ENCODE measurements around the gene FBXO17. TPM values are rescaled to one million over a fixed set of nuclear protein-coding genes. Genes with fewer than 3 reads are reported as not detected.

The FBXO17 gene
- total RNA-seq, 3 donors from 2014 or later (not counting 1 experiment from before 2014, with no cell fraction given), result not detected

DNA sequence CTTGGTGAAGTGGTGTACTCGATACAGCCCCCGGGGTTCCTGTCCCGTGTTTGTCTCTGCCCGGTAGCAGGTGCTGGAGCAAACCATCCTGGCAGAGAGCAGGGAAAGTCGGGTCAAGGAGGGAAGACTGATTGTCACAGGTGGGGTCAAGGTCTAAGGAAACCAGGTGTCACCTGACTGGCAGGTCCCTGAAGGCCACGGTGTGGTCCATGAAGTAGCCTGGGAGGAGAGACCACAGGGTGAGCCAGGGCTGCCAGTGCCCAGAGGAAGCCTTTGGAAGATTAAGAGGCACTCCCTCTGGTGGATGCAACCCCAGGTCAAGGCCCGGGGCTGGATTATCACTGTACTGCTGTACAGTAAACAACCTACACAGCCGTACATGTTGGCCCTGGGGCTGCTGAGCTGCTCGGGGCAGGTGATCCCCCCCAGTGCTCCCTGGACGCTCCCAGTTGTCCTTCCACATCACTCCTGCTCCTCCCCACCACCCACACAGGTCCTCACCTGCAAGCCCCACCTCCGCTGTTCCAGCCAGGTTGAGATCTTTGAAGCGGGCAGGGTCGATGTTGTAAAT, 57.5 kb downstream of the FBXO17 start:
- intact Hi-C loops (cut with micrococcal nuclease), result no loop called here
- ATAC-seq, result no peak

GRCh38 chr19:38917516-38917915, 58.0 kb downstream of the FBXO17 start:
- Mint-ChIP-seq H3K36me3 (no peaks in the 10 kb centered on the region), H3K4me3 (no peak overlapping the region), H3K27ac (no peak overlapping the region), H3K27me3 (ENCODE audit: low read depth in 2 of 2) (no peaks in the 10 kb centered on the region), H3K9me3 (no peaks in the 10 kb centered on the region), H3K4me1 (peaks cover 7 to 8% of the 10 kb centered on the region in 2 donors)
- 92% methylated on average over 9 of the region's 9 CpGs for WGBS (ENCODE audit: insufficient coverage)
- intact Hi-C loops (cut with micrococcal nuclease), result no loop called here
- Histone ChIP-seq H3K27ac (ENCODE audit: low read length) (no peak overlapping the region), H3K36me3 (ENCODE audit: control insufficient read depth, insufficient read depth, low read length) (peaks cover 3% of the 10 kb centered on the region), H3K4me1 (ENCODE audit: control insufficient read depth, insufficient read depth, low read length) (peaks cover 4% of the 10 kb centered on the region), H3K9me3 (ENCODE audit: control insufficient read depth, insufficient read depth, low read length) (no peaks in the 10 kb centered on the region), H3K27me3 (ENCODE audit: control insufficient read depth, insufficient read depth, low read length) (no peaks in the 10 kb centered on the region), H3K4me3 (ENCODE audit: low read length) (no peak overlapping the region)
- no peak for TF ChIP-seq CTCF (IDR thresholded peaks at IDR 0.05)
- ATAC-seq (no peak), DNase-seq (no peak)

More for the DNA sequence above, 57.5 kb downstream of the FBXO17 start:
- Histone ChIP-seq H3K4me1 (ENCODE audit: control insufficient read depth, insufficient read depth, low read length) (no peaks in the 10 kb centered on the region), H3K4me3 (ENCODE audit: low read length) (no peak overlapping the region), H3K36me3 (ENCODE audit: control insufficient read depth, insufficient read depth, low read length) (peaks cover 3% of the 10 kb centered on the region), H3K27me3 (ENCODE audit: control insufficient read depth, insufficient read depth, low read length) (no peaks in the 10 kb centered on the region), H3K27ac (ENCODE audit: low read length) (no peak overlapping the region), H3K9me3 (ENCODE audit: control insufficient read depth, insufficient read depth, low read length) (no peaks in the 10 kb centered on the region)
- no peaks in the 10 kb centered on the region for H3K9me3 Mint-ChIP-seq
- peaks cover 3 to 4% of the 10 kb centered on the region in 2 donors for H3K4me1 Mint-ChIP-seq
- no peak overlapping the region for H3K27ac Mint-ChIP-seq
- WGBS (ENCODE audit: insufficient coverage), result 95% methylated on average over 13 of the region's 13 CpGs
- H3K27me3 Mint-ChIP-seq (ENCODE audit: low read depth in 2 of 2), result no peaks in the 10 kb centered on the region
- DNase-seq, result no peak
- H3K4me3 Mint-ChIP-seq, result no peak overlapping the region
- no peak for TF ChIP-seq CTCF (IDR thresholded peaks at IDR 0.05)
- no peaks in the 10 kb centered on the region for H3K36me3 Mint-ChIP-seq

DNA sequence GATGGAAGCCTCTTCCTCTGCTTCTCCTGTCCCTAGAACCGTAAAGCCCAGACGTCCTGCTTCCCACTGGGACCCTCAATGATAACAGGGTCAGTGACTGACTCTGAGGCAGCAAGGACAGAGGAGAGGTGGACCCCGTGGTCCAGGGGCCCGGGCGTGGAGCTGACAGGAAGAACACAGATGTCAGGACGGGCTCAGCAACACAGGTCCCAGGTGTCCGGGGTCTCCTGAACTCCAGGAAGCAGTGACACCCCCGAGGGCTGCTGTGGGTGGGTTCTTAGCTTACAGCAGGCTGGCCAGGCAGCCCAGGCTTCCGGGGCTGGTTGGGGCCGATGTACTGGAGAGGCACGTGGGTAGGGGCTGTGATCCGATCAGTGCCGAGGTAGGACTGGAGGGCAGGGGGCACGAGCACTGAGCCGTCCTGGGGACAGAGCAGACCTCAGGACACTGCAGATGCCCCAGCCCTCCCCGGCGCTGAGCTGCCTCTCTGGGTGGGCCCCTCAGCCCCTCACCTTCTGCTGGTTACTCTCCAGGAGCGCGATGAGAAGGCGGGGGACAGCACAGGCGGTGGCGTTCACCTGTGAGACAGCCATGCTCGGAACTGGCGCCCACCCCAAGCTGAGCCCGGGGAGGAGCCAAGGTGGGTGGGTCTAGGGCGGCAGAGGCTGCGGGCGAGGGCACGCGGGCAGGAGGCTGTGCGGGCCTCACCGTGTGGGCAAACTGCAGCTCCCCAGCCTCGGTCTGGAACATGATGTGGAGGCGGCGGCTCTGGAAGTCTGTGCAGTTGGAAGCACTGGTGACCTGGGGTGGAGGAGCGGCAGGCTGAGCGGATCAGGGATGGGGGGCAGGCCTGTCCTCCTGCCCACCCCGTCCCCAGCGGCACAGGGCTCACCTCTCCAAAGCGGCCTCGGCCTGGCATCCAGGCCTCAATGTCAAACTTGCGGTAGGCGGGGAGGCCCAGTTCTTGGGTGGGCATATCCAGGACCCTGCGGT, 59.9 kb downstream of the FBXO17 start:
- WGBS (ENCODE audit: insufficient coverage), result 96% methylated on average over 44 of the region's 44 CpGs
- H3K4me3 ChIP-seq (ENCODE audit: low read length), result no peak overlapping the region
- H3K27me3 ChIP-seq (ENCODE audit: control insufficient read depth, insufficient read depth, low read length), result no peaks in the 10 kb centered on the region
- H3K36me3 ChIP-seq (ENCODE audit: control insufficient read depth, insufficient read depth, low read length), result no peaks in the 10 kb centered on the region
- TF ChIP-seq CTCF (IDR thresholded peaks at IDR 0.05), result no peak
- no peak for DNase-seq
- H3K27me3 Mint-ChIP-seq (ENCODE audit: low read depth in 2 of 2), result no peaks in the 10 kb centered on the region
- peaks cover 8 to 15% of the 10 kb centered on the region in 2 donors for H3K4me1 Mint-ChIP-seq
- no peak overlapping the region for H3K27ac ChIP-seq (ENCODE audit: low read length)
- no peak for ATAC-seq
- H3K9me3 ChIP-seq (ENCODE audit: control insufficient read depth, insufficient read depth, low read length), result no peaks in the 10 kb centered on the region
- H3K27ac Mint-ChIP-seq, result peak overlapping the region in 1 of 2 donors; percentile 58
- no peak overlapping the region for H3K4me3 Mint-ChIP-seq
- H3K9me3 Mint-ChIP-seq, result no peaks in the 10 kb centered on the region
- intact Hi-C loops (cut with micrococcal nuclease), result no loop called here
- H3K36me3 Mint-ChIP-seq, result no peaks in the 10 kb centered on the region
- H3K4me1 ChIP-seq (ENCODE audit: control insufficient read depth, insufficient read depth, low read length), result peaks cover 4% of the 10 kb centered on the region

Measured in natural killer cell (primary cell).